Small intestine (tissue), 16 donors: ENCODE measurements around the gene FBXO11. TPM values are rescaled to one million over a fixed set of nuclear protein-coding genes. Genes with fewer than 3 reads are reported as not detected.

Experiments
- DNase-seq, 2 donors: peaks; one replicate each; pipeline versions ENCODE4 v3.0.0 to v3.0.0-alpha.2; 2013
- FAIRE-seq: peaks from 2 replicates; lab custom pipeline; 2012; peaks lifted over from hg19 to GRCh38; lab: Jason Lieb, UNC
- H3K27ac ChIP-seq, 3 donors: one replicate each; pipeline ENCODE4 v1.5.1; 2013; ENCODE audit warnings: low read length in 2 of 3, mild to moderate bottlenecking in 2 of 3, control low read depth in 1 of 3, inconsistent platforms in 1 of 3, low read depth in 1 of 3, moderate library complexity in 1 of 3
- H3K27me3 ChIP-seq, 3 donors: one replicate each; pipeline ENCODE4 v1.6.1; 2013; ENCODE audit warnings: low read length in 3 of 3, inconsistent platforms in 1 of 3; ENCODE audit not compliant: control insufficient read depth in 3 of 3, insufficient read depth in 3 of 3
- H3K36me3 ChIP-seq, 3 donors: one replicate each; pipeline ENCODE4 v1.6.1; 2013; ENCODE audit warnings: low read length in 3 of 3, inconsistent platforms in 1 of 3, low read depth in 1 of 3, mild to moderate bottlenecking in 1 of 3, moderate library complexity in 1 of 3; ENCODE audit not compliant: control insufficient read depth in 3 of 3, insufficient read depth in 2 of 3
- H3K4me1 ChIP-seq, 3 donors: one replicate each; pipeline ENCODE4 v1.6.1; 2013; ENCODE audit warnings: low read length in 2 of 3, inconsistent platforms in 1 of 3, low read depth in 1 of 3, mild to moderate bottlenecking in 1 of 3, moderate library complexity in 1 of 3; ENCODE audit not compliant: control insufficient read depth in 3 of 3, insufficient read depth in 2 of 3
- H3K4me3 ChIP-seq, 3 donors: one replicate each; pipeline ENCODE4 v1.5.1; 2013; ENCODE audit warnings: low read length in 3 of 3, control low read depth in 1 of 3, inconsistent platforms in 1 of 3, low read depth in 1 of 3, mild to moderate bottlenecking in 1 of 3, moderate library complexity in 1 of 3
- H3K9me3 ChIP-seq, 2 donors: one replicate each; pipeline ENCODE4 v1.6.1; 2013; ENCODE audit warnings: low read depth in 1 of 2, low read length in 1 of 2; ENCODE audit not compliant: control insufficient read depth in 2 of 2, insufficient read depth in 1 of 2
- WGBS, 3 donors: extraction: QIAGEN DNeasy Blood & Tissue Kit; methylation state at CpG; one replicate each; pipeline ENCODE4 v1.1.7; 2013; 5-methylcytosine and 5-hydroxymethylcytosine counted together
- long read RNA-seq, 10 donors: transcript quantifications; one replicate each; lab custom pipeline, GENCODE V29; 2026
- polyA plus RNA-seq, 4 donors: library from polyadenylated mRNA; stranded (reverse) in 3 of 4; unstranded in 1 of 4; fragments of 200-250 nt in 3 of 4; fragments of 120-200 nt in 1 of 4; gene quantifications; one replicate each; pipeline versions ENCODE4 v1.2.1 to v1.2.3, GENCODE V29; 2013
- donor health status: healthy with polysubstance abuse.
- donor health status: control.
- donor health status: control.
- donor health status: Bipolar disorder and iron deficiency.
- donor health status: healthy.

The FBXO11 gene
- 10 to 100 TPM; 19.2 to 49.8 (median 22.9) TPM for polyA plus RNA-seq
- long read RNA-seq, donor 1, result 0 reads
- long read RNA-seq, donor 2, full-length matches to known transcripts, result 2 of 2 reads
- long read RNA-seq, donor 2, partial matches to known transcripts, result 0 of 2 reads
- long read RNA-seq, donor 2, other reads (novel, unspliced or antisense), result 0 of 2 reads
- long read RNA-seq, donor 3, result 0 reads
- long read RNA-seq, donor 4, result 0 reads
- long read RNA-seq, donor 5, partial matches to known transcripts, result 15 of 15 reads
- long read RNA-seq, donor 5, other reads (novel, unspliced or antisense), result 0 of 15 reads
- long read RNA-seq, donor 6, partial matches to known transcripts, result 0 of 1 reads
- long read RNA-seq, donor 6, other reads (novel, unspliced or antisense), result 0 of 1 reads
- long read RNA-seq, donor 7, result 0 reads
- long read RNA-seq, donor 8, result 0 reads
- long read RNA-seq, donor 9, result 0 reads
- long read RNA-seq, donor 10, full-length matches to known transcripts, result 5 of 5 reads
- long read RNA-seq, donor 10, partial matches to known transcripts, result 0 of 5 reads
- long read RNA-seq, donor 10, other reads (novel, unspliced or antisense), result 0 of 5 reads

DNA sequence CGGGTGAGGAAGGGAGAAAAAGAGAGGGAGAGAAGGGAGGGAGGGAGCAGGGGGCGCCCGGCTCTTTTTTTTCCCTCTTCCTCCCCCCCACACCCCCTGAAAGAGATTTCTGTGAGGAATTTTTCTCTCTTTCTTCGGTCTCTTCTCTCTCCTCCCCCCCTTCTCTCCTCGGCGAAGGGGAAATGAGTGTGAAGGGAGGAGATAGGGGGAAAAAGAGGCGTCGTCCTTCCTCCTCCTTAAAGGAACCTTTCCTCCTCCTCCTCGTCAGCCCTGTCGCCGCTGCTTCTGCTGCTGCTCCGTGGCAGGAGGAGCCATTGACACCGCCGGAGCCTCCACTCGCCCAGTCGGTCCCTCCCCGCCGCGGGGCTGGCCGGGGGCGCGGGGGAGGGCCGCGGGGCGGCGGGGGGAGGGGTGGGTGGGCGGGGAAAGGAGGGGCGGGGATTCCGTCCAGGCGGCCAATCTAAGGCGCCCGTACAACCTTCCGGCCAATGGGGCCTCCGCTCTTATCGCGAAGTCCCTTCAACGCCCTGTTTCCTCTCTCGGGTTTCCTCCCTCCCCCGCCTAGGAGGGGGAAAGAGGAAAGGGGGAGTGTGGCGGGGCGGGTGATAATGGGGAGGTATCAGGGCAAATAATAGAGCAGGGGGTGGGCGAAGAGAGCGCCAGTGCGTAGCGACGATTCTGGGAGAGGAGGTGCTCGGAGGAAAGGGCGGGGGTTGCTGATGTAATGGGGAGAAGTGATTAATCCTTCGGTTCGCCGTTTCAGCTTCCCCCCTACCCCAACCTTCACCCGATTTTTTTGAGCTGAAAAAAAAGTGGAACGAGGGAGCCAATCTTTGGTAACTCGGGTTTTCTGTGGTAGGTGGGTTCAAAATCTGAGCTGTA is at the start of gene FBXO11:
FBXO11 (minus strand) TSS at position 342 of the 882 bp plus-strand sequence. CDS start 778 bp downstream, outside the sequence.
- DNase-seq (peak; percentile 96 to 99), FAIRE-seq (no peak)
- Histone ChIP-seq H3K4me1 (peaks cover 0 to 3% (median 0%) of the 10 kb centered on the region in 3 donors), H3K36me3 (no peaks in the 10 kb centered on the region), H3K27me3 (no peaks in the 10 kb centered on the region), H3K27ac (peak within 1 kb of the TSS; percentile 90 to 100 (median 99)), H3K9me3 (no peaks in the 10 kb centered on the region), H3K4me3 (peak within 1 kb of the TSS; percentile 80 to 100 (median 88))
- 0 to 1% (median 1%) methylated on average over 23 to 52 of the region's 54 CpGs for WGBS, 3 donors

DNA sequence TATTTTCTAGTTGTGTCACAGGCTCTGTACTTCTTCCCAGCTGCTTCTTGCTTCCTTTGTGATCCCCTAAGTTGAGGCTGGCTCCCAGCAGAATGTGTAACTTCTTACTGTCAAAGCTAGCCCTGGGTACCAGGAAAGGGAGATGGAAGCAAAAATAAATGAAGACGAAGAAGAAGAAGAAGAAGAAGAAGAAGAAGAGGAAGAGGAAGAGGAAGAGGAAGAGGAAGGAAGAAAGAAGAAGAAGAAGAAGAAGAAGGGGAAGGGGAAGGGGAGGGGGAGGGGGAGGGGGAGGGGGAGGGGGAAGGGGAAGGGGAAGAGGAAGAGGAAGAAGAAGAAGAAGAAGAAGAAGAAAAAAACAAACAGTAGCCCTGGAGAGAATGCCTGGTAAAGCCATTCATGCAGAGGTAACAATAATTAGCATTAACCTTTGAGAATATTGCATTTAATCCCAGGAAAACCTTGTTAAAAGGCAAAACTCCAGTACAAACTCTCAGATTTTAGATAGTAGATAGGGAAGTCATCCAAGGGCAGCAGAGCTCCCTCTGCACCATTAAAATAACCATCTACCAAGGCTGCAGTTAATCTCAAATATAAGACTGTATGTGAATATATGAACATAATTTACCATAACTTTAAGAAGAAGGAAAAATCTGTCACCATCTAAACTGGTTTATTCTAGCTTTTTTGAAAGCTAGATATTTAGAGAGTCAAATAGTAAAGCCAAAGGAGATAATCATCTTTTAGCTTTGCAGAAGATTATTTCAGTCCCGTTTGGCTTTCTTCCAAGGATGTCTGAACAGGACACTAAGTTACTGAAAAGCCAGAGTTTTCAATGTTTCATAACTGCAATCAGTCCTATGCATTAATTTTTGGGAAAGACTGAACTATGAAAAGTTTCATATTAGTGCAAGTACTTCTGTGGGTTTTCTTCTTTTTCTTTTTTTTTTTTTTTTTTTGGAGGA is 44.3 kb upstream of the FBXO11 start:
- Histone ChIP-seq H3K9me3 (peaks cover 0 to 2% of the 10 kb centered on the region in 2 donors), H3K27ac (no peak overlapping the region), H3K4me3 (no peak overlapping the region), H3K36me3 (no peaks in the 10 kb centered on the region), H3K4me1 (no peaks in the 10 kb centered on the region), H3K27me3 (no peaks in the 10 kb centered on the region)
- WGBS, 3 donors, result 50 to 52% (median 52%) methylated on average over 1 of the region's 2 CpGs
- no peak for DNase-seq
- no peak for FAIRE-seq

GRCh38 chr2:47946593-47946992 is 40.3 kb upstream of the FBXO11 start:
- FAIRE-seq, result no peak
- WGBS, 3 donors, result 71 to 76% (median 72%) methylated on average over 5 of the region's 5 CpGs
- DNase-seq, result no peak

GRCh38 chr2:47945046-47945781 is 38.9 kb upstream of the FBXO11 start:
- Histone ChIP-seq H3K4me1 (no peaks in the 10 kb centered on the region), H3K27me3 (no peaks in the 10 kb centered on the region), H3K36me3 (no peaks in the 10 kb centered on the region), H3K27ac (no peak overlapping the region), H3K9me3 (no peaks in the 10 kb centered on the region), H3K4me3 (no peak overlapping the region)
- DNase-seq, result no peak
- WGBS, 3 donors, result 72 to 77% (median 74%) methylated on average over 9 of the region's 9 CpGs
- no peak for FAIRE-seq

More at GRCh38 chr2:47946593-47946992, 40.3 kb upstream of the FBXO11 start:
- Histone ChIP-seq H3K4me3 (no peak overlapping the region), H3K36me3 (no peaks in the 10 kb centered on the region), H3K27ac (no peak overlapping the region), H3K4me1 (no peaks in the 10 kb centered on the region), H3K27me3 (no peaks in the 10 kb centered on the region), H3K9me3 (no peaks in the 10 kb centered on the region)

DNA sequence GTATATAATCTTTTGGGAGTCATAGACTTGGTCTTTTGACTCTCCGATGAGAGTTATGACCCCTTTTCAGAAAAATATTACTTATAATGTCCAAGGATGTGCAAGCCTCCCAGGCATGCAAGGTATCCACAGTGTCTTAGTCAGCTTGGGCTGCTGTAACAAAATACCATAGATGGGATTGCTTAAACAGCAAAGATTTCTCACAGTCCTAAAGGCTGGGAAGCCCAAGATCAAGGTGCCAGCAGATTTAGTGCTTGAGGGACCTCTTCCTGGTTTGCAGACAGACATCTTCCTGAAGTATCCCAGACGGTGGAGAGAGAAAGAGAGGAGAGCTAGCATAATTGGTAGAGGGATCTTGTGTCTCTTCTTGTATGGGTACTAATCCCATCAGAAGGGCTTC is 35.6 kb upstream of the FBXO11 start:
- Histone ChIP-seq H3K4me1 (no peaks in the 10 kb centered on the region), H3K4me3 (no peak overlapping the region), H3K36me3 (no peaks in the 10 kb centered on the region), H3K9me3 (no peaks in the 10 kb centered on the region), H3K27ac (no peak overlapping the region), H3K27me3 (no peaks in the 10 kb centered on the region)
- 68 to 75% (median 70%) methylated on average over 2 of the region's 2 CpGs for WGBS, 3 donors
- DNase-seq (no peak), FAIRE-seq (no peak)

GRCh38 chr2:47937677-47938076 is 31.4 kb upstream of the FBXO11 start:
- Histone ChIP-seq H3K4me1 (no peaks in the 10 kb centered on the region), H3K27me3 (no peaks in the 10 kb centered on the region), H3K9me3 (no peaks in the 10 kb centered on the region), H3K27ac (no peak overlapping the region), H3K36me3 (no peaks in the 10 kb centered on the region), H3K4me3 (no peak overlapping the region)
- FAIRE-seq (no peak), DNase-seq (no peak)
- 81 to 90% (median 88%) methylated on average over 3 of the region's 3 CpGs for WGBS, 3 donors

GRCh38 chr2:47935071-47935470 is 28.8 kb upstream of the FBXO11 start:
- Histone ChIP-seq H3K9me3 (no peaks in the 10 kb centered on the region), H3K4me3 (no peak overlapping the region), H3K36me3 (no peaks in the 10 kb centered on the region), H3K27ac (no peak overlapping the region), H3K4me1 (no peaks in the 10 kb centered on the region), H3K27me3 (no peaks in the 10 kb centered on the region)
- no peak for FAIRE-seq
- WGBS, 3 donors, result 79 to 84% (median 83%) methylated on average over 4 of the region's 4 CpGs
- no peak for DNase-seq
